Measurements from ENCODE around the gene ACAN.

- TF ChIP-seq CTCF (IDR thresholded peaks at IDR 0.05) (no peak), POLR2A (IDR thresholded peaks at IDR 0.05) (no peak)
Observed at GRCh38 chr15:88845616-88846015, 42.4 kb downstream of the ACAN start.

Data from uterus (tissue), 2 donors.